HG02885 (cell line): ENCODE results near the gene NPRL2.

Experiments used
- ATAC-seq: cut with Tn5 transposase; IDR thresholded peaks from one replicate; pipeline ENCODE4 v1.9.1; 2021; ENCODE audit warnings: mild to moderate bottlenecking; ENCODE audit not compliant: unreplicated experiment, poor library complexity

NPRL2 gene

DNA sequence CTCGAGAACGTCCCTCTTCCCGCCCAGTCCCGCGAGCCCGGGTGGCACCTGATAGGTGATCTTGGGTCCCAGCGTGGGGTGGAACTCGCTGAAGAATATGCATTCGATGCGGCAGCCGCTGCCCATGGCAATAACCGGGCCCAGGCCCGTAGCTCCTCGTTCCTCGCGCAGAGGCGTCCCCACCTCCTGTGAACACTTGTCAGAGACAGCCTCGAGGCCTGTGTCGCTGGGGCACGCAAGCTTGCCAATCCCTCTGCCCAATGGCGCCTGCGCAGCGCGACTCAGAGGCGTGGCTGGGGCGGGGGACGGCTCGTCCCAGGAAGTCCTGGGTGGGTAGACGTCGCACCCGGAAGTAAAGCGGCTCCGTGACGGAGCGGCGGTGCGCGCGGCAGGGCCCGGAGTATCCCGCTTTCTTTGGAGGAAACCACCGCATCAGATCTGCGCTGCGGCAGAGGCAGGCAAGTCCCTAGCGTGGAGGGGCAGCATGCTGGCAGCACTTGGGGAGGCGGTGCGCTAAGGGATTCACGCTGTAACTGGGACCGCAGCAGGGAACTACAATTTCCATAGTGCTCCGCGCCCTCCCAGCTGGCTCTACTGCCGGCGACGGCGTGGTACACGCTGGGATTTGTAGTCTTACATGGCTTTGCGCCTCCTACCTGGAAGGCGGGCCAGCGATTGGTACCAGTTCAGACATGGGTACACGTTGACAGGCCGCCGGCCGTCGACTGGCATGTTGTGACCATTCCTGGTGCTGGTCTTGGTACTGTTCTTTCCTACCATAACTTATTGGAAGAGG, at the start of gene NPRL2, which contains the start of gene CYB561D2:
NPRL2 (minus strand) TSS at position 249 of the 796 bp plus-strand sequence; CDS start at position 126, 123 bp downstream.
CYB561D2 (plus strand) TSS at position 336 of the 796 bp plus-strand sequence. CDS start 572 bp downstream, outside the sequence.
- peak; percentile 89 for ATAC-seq

DNA sequence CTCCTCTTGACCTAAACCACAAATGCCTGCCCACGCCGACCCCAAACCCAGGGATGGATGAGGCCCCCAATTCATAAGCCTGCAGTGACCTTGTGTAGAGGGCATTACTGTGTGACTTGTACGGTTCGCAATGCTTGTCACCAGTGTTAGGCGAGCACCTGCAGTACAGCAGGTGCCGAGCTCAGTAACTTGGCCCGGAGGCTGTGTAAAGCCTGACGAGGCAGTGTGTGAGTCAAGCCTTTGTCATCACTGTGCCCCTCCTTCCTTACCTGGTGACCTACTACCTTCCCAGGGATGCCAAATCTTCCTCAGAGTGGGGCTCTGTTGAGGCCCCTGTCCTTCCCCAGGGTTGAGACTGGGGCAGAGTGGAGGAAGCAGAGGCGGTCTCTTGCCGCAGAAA, 45.9 kb upstream of the NPRL2 start:
- no peak for ATAC-seq

DNA sequence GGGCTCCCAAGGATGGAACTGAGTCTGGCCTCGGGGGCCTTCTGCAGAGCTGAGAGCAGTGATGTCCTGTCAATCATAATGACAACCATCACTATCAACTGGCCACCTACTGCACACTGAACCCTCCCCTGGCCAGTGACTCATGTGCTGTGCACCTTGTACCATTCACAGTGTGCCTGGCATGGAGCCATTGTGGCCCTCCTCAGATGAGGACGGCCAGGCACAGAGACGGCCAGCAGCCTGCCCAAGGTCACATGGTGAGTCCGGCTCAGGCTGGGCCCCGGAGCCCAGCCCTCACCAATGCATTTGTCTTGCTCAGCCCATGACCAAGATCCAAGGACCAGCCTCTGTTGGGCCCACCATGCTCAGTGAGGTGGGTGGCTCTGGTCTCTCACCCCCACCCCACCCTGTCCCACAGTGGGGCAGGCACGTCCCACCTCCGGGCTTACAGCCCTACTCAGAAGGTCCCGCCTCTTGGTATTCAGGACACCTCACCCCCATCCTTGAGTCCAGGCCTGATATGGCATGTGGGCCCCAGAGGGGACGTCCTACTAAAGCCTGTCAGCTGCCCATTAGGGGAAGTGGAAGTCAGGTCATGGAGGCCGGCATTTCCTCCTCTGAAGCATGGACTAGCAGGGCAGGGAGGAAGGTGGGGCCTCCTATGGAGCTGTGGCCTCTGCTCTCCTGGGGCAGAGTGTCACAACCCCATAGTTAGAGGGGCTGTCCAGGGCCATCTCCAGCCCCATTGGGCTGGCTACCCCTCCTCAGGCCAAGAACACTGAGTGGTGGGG, 44.7 kb upstream of the NPRL2 start:
- ATAC-seq: no peak

DNA sequence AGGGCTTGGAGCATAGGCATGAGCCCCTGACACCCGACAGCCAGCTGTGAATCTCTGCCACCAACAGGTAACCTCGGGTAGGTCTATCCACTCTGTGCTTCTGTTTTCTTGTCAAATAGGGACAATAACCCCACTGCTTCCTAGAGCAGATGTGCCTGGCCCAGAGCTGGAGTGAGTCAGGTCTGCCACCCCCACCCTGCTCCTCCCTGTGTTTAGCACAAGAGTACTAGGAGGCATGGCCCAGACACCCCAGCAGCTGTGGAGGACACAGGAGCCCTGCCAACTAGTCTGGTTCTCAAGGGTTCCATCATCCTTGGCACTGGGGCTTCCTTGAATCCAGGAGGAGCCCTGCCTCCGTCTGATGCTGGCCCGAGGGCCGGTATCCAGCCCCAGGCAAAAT, 42.5 kb upstream of the NPRL2 start:
- ATAC-seq: no peak

DNA sequence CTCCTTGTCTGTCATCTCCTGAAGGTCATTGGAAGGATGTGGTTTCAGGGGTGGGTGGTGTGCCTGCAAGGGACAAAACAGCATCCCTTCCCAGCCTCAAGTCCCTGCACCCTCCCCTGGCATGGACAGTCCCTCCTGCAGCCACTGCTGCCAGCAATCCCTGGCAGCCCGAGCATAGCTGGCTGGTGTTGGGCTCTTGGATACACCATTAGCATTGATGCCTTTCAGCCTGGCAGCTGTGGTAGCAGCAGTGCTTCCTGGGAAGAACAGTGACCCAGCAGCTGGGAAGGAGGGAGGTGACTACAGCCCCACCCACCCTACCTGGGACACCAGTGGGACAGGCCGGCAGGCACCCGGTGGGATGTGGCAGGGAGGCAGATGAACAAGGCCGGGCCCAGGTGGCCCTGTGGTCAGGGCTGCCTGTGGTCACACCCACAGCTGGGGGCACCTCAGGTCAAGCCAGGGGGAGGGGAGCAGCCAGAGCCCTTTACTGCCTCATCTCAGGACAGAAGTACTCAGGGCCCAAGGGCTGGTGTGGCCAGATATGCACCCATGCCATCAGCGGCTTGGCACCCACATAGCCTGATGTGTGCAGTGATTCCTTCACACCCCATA, 41.6 kb upstream of the NPRL2 start:
- no peak for ATAC-seq

DNA sequence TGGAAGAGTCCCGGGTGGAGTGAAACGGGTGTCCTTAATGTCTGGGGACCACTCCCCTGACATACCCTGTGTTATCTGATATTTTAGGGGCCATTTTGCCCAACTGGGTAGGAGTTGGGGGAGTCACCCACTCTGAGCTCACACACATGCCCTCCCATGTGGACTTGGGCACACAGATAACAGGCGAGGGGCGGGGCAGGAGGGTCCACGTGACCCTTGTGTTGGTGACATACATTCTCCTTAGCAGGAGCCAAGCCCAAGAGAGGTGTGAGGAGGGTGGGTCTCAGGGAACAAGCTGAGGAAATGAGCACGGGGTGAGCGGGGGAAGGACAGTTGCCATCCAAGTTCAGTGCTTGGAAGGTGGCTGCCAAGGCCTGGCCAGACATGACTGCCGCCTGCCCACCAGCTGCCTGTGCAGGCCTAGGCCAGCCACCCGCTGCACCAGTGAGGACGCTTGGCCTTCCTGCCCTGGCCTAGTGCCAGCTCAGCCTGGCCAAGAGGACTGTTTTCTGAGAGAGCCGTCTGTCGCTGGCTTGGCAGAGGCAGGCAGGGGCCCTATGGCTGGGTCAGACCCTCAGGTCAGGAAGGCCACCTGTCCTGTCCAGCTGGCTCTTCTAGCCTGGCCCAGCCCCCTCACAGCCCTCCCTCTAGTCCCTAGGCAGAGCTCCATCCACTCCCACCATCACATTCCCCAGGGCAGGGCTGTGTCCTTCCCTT, 40.1 kb upstream of the NPRL2 start:
- no peak for ATAC-seq

DNA sequence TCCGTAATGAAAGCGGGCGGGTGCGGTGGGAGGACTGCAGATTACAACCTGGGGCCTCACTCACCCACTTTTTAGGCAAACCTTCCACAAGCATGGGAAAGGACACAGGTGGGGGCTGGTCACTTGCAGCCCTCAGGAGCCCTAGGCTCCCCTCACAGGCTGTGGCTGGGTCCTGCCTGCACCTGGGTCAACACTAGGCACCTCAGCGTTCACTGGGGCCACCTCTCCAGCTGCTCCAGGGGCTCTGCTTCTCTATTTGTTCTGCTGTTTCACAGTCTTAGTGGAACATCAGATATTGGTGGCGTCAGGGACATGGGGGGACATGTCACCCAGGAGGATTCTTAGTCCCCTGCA, 38.8 kb upstream of the NPRL2 start:
- no peak for ATAC-seq

DNA sequence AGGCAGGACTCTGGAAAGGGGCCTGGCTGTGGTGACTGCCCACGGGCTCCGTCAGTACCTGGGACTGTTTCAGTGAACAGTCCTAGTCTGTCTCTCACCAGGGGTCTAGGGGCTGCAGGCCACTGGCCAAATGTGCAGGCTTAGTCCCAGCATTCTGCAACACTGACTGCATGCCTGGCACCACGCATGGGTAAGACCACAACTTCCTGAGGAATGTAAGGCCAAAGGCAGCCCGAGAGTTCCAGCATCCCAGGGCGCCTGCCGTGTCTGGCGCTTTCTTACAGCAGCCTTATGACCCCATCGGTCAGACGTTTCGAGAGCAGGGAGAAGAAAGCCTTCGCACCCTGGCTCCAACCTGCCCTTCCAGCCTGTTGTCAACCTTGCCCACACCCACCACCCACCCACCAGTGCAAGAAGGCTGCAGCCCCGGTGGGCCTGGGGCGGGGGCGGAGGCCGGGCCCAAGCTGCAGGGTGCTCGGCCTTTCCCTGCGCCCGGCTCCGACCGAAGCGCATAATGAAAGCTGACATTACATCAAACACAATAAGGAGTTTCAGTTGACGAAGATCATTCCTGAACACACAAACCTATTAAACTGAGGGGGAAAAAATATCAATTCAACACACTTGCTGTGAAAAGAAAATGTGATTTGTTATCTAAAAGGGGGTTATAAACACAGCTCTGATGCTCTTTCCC, 38.3 kb upstream of the NPRL2 start:
- no peak for ATAC-seq

DNA sequence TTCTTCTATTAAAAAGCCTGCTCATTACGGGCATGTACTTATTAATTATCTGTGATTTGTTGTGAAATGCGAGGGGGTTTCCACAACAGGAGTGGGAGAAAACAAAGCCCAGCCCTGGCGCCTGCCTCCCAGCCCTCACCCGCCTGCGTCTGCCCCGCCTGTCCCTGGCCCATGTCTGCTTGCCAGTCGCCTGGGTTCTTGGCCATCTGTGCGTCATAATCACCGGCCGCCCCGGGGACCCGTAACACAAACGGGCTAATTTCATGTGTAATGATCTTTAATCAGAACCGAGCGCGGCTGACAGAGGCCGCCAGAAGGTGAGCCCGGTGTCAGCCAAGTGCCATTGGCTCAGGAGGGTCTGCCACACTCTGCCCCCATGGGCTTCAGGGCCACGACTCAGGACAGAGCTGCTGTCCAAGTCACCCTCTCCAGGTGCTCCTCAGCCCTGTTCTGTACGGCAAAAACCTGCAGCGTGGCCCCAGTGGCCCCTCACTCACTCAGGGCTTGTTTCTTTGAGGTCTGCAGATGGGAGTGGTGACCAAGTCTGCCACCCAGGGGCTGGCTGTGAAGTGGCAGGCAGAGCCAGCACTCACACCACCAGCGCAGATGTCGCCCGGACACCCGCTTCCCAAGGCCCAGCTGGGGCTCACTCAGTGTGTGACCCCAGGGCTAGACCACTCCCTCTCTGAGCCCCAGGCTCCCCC, 37.6 kb upstream of the NPRL2 start:
- no peak for ATAC-seq

DNA sequence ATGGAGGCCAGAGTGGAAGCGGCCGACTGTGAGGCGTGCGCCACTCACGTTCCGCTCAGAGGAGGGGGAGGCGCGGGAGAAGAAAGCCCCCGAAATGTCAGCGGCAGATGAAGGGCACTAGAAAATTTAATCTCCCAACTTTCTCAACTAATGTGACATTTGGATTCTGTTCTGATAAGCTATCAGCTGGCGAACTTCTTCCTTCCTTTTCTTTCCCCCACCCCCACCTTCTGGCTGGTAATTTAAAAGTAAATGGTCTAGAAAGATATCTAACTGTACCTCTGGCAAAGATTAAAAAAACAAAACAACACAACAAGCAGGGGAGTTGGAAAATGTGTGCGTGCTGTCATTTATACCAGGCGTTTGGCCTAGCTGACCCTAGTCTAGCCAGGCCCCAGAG, 35.2 kb upstream of the NPRL2 start:
- ATAC-seq: no peak

DNA sequence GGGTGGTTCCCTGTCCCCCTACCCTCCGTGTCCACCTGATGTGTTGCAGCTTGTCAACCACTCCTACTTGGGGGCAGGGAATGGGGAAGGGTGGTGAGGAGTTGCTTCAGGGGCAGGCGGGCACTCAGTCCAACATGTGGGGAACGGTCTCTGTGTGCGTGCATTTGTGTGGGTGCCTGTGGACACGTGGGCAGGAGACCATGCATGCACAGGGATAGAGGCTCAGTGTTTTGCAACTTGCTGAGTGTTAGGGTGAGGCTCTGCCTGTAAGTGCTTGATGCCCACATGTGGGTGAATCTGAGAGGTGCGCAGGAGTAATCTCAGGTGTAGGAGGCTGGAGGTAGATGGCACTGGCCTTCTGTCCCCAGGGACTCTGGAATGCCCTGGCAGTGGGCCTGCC, 33.2 kb upstream of the NPRL2 start:
- ATAC-seq: no peak

DNA sequence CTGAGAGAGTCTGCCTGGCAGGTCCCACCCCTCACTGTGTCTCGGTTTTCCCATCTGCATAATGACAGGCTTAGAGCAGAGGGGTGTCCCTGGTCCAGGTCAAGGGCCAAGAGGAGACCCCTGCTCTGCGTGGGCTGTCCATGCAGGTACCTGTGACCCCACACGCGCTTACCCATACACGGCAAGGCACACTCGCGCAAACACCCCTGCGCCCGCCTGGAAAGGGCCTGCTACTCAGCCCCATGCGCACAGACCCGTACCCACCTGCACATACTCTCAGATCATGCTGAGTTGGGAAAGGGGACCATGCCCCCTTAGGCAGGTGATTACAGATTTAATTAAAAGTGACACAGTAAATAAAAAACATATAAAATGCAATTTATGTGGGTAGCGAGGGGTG, 32.1 kb upstream of the NPRL2 start:
- ATAC-seq: no peak

DNA sequence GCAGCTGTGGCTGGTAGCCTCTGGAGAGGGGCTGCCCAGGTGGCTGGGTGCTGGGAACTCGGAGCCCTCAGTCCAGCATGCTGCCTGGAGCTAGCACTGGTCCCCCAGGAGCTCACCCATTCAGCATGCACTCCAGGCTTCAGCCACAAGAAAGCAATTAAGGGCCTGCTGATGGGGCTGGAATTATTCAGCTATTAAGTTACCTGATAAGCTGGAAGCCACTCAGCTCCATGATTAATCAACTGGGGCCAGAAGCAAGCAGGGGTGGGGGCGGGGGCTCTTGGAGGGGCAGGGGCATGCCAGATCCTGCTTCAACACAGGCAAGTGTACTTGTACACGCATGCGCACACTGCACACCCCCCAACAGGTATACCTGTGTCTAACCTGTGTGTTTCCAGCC, 30.8 kb upstream of the NPRL2 start:
- no peak for ATAC-seq

DNA sequence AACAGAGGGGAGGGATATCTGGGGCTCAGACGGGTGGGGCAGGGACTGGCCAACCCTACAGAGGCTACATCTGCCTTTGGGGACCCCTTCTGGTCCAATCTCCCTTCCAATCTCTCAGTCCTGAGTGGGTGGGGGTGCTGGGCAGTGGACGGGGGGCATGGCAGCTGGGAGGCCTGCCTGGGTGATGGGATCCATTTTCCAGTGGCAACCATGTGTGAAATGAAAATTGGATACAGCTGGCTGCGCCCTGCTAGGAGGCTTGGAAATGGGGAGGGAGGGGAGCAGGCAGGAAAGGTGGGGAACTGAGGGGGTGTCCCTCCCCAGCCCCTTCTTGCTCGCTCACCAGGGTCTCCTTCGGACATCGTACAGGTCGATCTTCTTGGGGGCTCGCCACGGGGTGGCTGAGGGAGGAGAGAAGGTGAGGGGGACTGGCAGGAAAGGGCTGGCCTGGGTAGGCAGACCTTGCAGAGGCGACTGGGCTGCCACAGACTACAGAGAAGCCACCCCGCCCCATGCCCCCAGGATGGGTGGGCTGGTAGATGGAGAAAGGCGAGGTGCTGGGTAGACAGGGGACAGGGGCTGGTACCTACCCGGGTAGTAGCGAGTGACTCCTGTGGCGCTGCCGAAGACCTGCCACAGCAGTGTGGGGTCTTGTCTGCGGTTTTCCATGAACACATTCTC, 30.0 kb upstream of the NPRL2 start:
- ATAC-seq: no peak

DNA sequence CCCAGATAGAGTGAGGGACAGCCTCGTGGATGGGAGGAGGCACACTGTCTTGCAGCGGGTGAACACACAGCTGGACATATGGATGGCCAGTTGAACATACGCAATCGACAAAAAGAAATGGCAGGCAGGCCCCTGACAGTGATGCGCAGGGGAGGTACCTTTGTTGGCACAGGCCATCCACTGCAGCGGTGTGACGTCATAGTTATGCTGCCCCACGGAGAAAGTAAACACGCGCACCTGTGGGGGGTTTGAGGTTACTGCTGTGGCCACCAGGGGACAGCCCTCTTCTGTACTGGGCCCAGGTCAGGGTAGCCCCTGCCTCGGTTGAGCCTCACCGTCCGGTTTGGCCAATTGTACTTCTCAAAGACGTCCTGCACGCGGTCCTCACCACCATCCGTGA, 28.2 kb upstream of the NPRL2 start:
- no peak for ATAC-seq

DNA sequence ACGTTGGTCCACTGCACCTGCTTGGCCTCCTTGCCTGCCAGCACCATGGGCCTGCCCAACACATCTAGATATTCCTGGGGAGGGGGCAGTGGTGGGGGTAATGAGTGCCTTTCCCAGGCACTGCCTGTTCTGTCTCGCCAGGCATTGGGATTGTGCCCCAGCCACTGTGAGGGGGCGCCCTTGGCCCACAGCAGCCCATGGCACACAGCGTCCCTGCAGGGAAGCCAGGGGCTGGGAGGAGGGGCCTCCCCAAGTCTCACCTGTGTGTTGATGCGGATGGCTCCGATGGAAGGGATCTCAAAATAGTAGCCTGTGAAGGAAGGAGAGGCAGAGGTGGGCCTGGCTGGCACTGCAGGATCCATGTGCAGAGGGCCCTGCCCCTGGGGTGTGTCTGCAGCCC, 27.4 kb upstream of the NPRL2 start:
- ATAC-seq: no peak

DNA sequence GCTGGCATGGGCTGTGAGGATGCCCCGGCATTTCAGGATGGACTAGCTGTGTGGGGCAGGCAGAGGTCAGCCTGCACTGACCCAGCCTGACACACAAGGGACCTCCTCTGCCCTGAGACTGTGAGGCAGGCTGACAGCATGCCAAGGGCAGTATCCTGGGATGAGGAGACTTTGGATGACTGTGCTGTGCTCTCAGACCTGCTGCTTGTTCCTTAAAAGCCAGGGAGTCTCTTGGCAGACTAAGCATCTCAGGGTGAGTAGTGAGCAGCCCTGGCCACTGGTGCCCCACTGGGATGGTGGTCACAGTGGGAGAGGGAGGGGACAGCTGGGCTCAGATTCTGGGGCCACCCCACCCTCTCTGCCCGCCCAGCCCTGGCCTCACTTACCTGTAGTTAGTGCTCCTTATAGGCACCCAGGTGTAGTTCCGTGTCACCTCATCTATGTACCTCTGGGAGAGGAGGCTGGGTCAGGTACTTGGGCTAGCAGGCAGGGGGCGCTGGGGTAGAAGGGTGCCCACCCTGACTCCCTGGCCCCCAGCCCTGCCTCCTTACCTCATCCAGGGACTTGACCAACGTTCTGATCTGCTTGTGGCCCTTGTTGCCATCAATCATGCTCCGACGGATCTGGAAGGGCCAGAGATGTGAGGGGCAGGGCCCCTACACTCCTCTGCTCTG, 24.8 kb upstream of the NPRL2 start:
- no peak for ATAC-seq
